ENCODE measurements around the gene NPTN. TPM values are rescaled to one million over a fixed set of nuclear protein-coding genes. Genes with fewer than 3 reads are reported as not detected.

NPTN gene
- total and polyA plus RNA-seq, 2 of the 13 experiments (the other 11 are each of a cell fraction or from before 2014, with no cell fraction given) = 78.0 to 110 TPM

- TF ChIP-seq NFAT5 (CRISPR knock-in tag; IDR thresholded peaks at IDR 0.05) = 0 out of 2 replicates have a peak, but pooled peaks have one; percentile 60
- no peak for TF ChIP-seq ZKSCAN1 (IDR thresholded peaks at IDR 0.05; ENCODE audit: low read length)
- TF ChIP-seq KDM5B (CRISPR knock-in tag; IDR thresholded peaks at IDR 0.05; ENCODE audit: borderline replicate concordance) = peak; percentile 81
- peak; percentile 76; the same call in 1 of the 2 replicates for TF ChIP-seq YEATS4 (CRISPR knock-in tag; IDR thresholded peaks at IDR 0.05; ENCODE audit: borderline replicate concordance)
- no peak for TF ChIP-seq ARHGAP35 (CRISPR knock-in tag; IDR thresholded peaks at IDR 0.05; ENCODE audit: borderline replicate concordance)
- TF ChIP-seq ZNF224 (CRISPR knock-in tag; IDR thresholded peaks at IDR 0.05) = peak; percentile 75; the same call in 1 of the 2 replicates
- no peak for TF ChIP-seq ZNF180 (CRISPR knock-in tag; IDR thresholded peaks at IDR 0.05; ENCODE audit: borderline replicate concordance, low read depth)
- 0 out of 2 replicates have a peak, but pooled peaks have one; percentile 19 for TF ChIP-seq AHR (CRISPR knock-in tag; IDR thresholded peaks at IDR 0.05)
- TF ChIP-seq TCF12 (IDR thresholded peaks at IDR 0.05) = no peak
- TF ChIP-seq TCF12 (CRISPR knock-in tag; IDR thresholded peaks at IDR 0.05) = peak; percentile 60; the same call in 1 of the 2 replicates
- 0 out of 2 replicates have a peak, but pooled peaks have one; percentile 17 for TF ChIP-seq ETV5 (CRISPR knock-in tag; IDR thresholded peaks at IDR 0.05; ENCODE audit: borderline replicate concordance)
- no peak for TF ChIP-seq ZNF878 (CRISPR knock-in tag; IDR thresholded peaks at IDR 0.05)
- no peak for TF ChIP-seq DNMT1 (CRISPR knock-in tag; IDR thresholded peaks at IDR 0.05)
- TF ChIP-seq MYC (CRISPR knock-in tag; IDR thresholded peaks at IDR 0.05; ENCODE audit: borderline replicate concordance) = peak; percentile 93
- peak; percentile 94; the same call in 1 of the 2 replicates for TF ChIP-seq ZNF607 (CRISPR knock-in tag; IDR thresholded peaks at IDR 0.05; ENCODE audit: borderline replicate concordance)
- TF ChIP-seq AKNA (CRISPR knock-in tag; IDR thresholded peaks at IDR 0.05; ENCODE audit: borderline replicate concordance) = no peak
- no peak for TF ChIP-seq ZNF598 (CRISPR knock-in tag; IDR thresholded peaks at IDR 0.05; ENCODE audit: borderline replicate concordance)
- 0 out of 2 replicates have a peak, but pooled peaks have one; percentile 47 for TF ChIP-seq TGIF2 (CRISPR knock-in tag; IDR thresholded peaks at IDR 0.05)
Measured at GRCh38 chr15:73633111-73633990, at the start of gene NPTN (continued).

Data from HepG2 (cell line).